ENCODE measurements around the gene KCTD15.

DNA sequence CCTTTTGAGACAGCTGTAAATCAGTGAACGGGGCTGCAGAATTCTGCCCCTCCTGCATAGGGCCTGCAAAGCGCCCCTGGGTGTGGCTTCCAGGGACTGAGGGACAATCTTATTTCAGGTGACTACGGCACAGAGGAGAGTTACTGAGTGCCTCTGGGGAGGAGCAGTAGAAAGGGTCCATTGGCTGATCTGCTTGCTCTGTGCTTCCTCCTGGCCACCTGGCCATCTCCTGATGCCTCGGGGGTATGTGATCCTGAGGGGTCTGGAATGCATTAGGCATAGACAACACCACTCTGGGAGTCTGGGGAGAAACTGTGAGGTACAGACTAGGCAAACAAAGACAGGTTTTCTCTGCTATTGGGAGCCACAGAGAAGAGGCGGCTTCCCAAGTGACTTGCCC lies 2.8 kb downstream of the KCTD15 start:
- TF ChIP-seq EP300 (IDR thresholded peaks at IDR 0.05; ENCODE audit: borderline replicate concordance) (no peak), CREB1 (IDR thresholded peaks at IDR 0.05; ENCODE audit: low read depth) (no peak), EGR1 (IDR thresholded peaks at IDR 0.05) (no peak), TCF12 (IDR thresholded peaks at IDR 0.05; ENCODE audit: low read depth) (no peak), NFIC (IDR thresholded peaks at IDR 0.05) (no peak), TAF1 (IDR thresholded peaks at IDR 0.05; ENCODE audit: low read depth) (no peak), RAD21 (IDR thresholded peaks at IDR 0.05; ENCODE audit: low read depth) (no peak), CEBPB (IDR thresholded peaks at IDR 0.05) (no peak), YY1 (IDR thresholded peaks at IDR 0.05; ENCODE audit: low read depth) (no peak)
- TF ChIP-seq, protein P1, sequence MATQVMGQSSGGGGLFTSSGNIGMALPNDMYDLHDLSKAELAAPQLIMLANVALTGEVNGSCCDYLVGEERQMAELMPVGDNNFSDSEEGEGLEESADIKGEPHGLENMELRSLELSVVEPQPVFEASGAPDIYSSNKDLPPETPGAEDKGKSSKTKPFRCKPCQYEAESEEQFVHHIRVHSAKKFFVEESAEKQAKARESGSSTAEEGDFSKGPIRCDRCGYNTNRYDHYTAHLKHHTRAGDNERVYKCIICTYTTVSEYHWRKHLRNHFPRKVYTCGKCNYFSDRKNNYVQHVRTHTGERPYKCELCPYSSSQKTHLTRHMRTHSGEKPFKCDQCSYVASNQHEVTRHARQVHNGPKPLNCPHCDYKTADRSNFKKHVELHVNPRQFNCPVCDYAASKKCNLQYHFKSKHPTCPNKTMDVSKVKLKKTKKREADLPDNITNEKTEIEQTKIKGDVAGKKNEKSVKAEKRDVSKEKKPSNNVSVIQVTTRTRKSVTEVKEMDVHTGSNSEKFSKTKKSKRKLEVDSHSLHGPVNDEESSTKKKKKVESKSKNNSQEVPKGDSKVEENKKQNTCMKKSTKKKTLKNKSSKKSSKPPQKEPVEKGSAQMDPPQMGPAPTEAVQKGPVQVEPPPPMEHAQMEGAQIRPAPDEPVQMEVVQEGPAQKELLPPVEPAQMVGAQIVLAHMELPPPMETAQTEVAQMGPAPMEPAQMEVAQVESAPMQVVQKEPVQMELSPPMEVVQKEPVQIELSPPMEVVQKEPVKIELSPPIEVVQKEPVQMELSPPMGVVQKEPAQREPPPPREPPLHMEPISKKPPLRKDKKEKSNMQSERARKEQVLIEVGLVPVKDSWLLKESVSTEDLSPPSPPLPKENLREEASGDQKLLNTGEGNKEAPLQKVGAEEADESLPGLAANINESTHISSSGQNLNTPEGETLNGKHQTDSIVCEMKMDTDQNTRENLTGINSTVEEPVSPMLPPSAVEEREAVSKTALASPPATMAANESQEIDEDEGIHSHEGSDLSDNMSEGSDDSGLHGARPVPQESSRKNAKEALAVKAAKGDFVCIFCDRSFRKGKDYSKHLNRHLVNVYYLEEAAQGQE (IDR thresholded peaks at IDR 0.05; ENCODE audit: low read depth): no peak
